NCI-H1436 (cell line): ENCODE data around the gene LKAAEAR1.

Source experiments
- DNase-seq: peaks from one replicate; lab custom pipeline; 2025; lab: John Stamatoyannopoulos, UW

Gene LKAAEAR1

GRCh38 chr20:64050261-64051032 is 33.8 kb downstream of the LKAAEAR1 start:
- no peak for DNase-seq

- no peak for DNase-seq
These were observed 34.3 kb downstream of the LKAAEAR1 start for GRCh38 chr20:64049878-64050260.

GRCh38 chr20:64049060-64049877 is 34.9 kb downstream of the LKAAEAR1 start, which contains the start of gene SOX18:
Gene SOX18 (minus strand): TSS chr20:64049639. CDS start chr20:64049516, 123 bp downstream.
- DNase-seq = no peak

- no peak for DNase-seq
These were observed 35.7 kb downstream of the LKAAEAR1 start for GRCh38 chr20:64048402-64049044.

- no peak for DNase-seq
These were observed 36.2 kb downstream of the LKAAEAR1 start for GRCh38 chr20:64047968-64048401.

GRCh38 chr20:64047046-64047389 is 37.2 kb downstream of the LKAAEAR1 start:
- DNase-seq = no peak

GRCh38 chr20:64045346-64046011 is 38.7 kb downstream of the LKAAEAR1 start:
- DNase-seq = no peak

GRCh38 chr20:64044484-64045247 is 39.5 kb downstream of the LKAAEAR1 start:
- DNase-seq = no peak

GRCh38 chr20:64043768-64044167 is 40.4 kb downstream of the LKAAEAR1 start:
- no peak for DNase-seq

- no peak for DNase-seq
These were observed 42.0 kb downstream of the LKAAEAR1 start for GRCh38 chr20:64042054-64042781.

- DNase-seq = no peak
These were observed 42.5 kb downstream of the LKAAEAR1 start for GRCh38 chr20:64041781-64042053.

- DNase-seq = no peak
These were observed 43.0 kb downstream of the LKAAEAR1 start for GRCh38 chr20:64041040-64041780.

- no peak for DNase-seq
These were observed 43.8 kb downstream of the LKAAEAR1 start for GRCh38 chr20:64040231-64041039.

GRCh38 chr20:64039293-64040160 is 44.7 kb downstream of the LKAAEAR1 start:
- no peak for DNase-seq

- DNase-seq = peak; percentile 59
These were observed 45.5 kb downstream of the LKAAEAR1 start for GRCh38 chr20:64038565-64039292.

GRCh38 chr20:64038224-64038564 is 46.0 kb downstream of the LKAAEAR1 start:
- DNase-seq = no peak

- no peak for DNase-seq
These were observed 46.5 kb downstream of the LKAAEAR1 start for GRCh38 chr20:64037498-64038213.
